ENCODE data around the gene PRKAG2. TPM values are rescaled to one million over a fixed set of nuclear protein-coding genes. Genes with fewer than 3 reads are reported as not detected.
A peak's percentile ranks its signal among the peaks of the same experiment; 100 is the strongest.
"Not testable (repeated sequence)": the region's sequence is repeated elsewhere in the genome, so short reads cannot be mapped to it uniquely, and the experiment has no call there.

PRKAG2 gene
- total and polyA plus RNA-seq, 8 donors: 7.4 to 16.7 (median 9.2) TPM

DNA sequence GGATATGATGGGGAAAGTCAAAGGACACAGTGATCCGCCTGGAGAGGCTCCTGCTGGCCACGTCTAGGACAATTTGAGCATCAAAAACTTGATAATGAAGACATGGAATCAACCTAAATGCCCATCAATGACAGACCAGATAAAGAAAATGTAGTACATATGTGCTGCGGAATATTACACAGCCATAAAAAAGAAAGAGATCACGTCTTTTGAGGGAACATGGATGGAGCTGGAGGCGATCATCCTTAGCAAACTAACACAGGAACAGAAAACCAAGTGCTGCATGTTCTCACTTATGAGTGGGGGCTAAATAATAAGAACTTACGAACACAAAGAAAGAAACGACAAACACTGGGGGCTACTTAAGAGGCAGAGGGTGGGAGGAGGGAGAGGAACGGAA lies 124.9 kb downstream of the PRKAG2 start:
- ATAC-seq: no peak
- TF ChIP-seq, protein P1, sequence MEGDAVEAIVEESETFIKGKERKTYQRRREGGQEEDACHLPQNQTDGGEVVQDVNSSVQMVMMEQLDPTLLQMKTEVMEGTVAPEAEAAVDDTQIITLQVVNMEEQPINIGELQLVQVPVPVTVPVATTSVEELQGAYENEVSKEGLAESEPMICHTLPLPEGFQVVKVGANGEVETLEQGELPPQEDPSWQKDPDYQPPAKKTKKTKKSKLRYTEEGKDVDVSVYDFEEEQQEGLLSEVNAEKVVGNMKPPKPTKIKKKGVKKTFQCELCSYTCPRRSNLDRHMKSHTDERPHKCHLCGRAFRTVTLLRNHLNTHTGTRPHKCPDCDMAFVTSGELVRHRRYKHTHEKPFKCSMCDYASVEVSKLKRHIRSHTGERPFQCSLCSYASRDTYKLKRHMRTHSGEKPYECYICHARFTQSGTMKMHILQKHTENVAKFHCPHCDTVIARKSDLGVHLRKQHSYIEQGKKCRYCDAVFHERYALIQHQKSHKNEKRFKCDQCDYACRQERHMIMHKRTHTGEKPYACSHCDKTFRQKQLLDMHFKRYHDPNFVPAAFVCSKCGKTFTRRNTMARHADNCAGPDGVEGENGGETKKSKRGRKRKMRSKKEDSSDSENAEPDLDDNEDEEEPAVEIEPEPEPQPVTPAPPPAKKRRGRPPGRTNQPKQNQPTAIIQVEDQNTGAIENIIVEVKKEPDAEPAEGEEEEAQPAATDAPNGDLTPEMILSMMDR (IDR thresholded peaks at IDR 0.05): no peak
- H3K27me3 ChIP-seq: no peaks in the 10 kb centered on the region
- intact Hi-C loops (cut with DNase I): loop anchor here in 1 of 3 donors (5.0 to 10.0 kb wide), 2 partner anchors 127 to 180 kb away; no protein-coding TSS in a partner anchor
- no peak overlapping the region for H3K4me3 ChIP-seq
- WGBS, 2 donors: 97% methylated on average over 8 of the region's 8 CpGs
- H3K27ac ChIP-seq: no peak overlapping the region
- no peaks in the 10 kb centered on the region for H3K9me3 ChIP-seq
- FAIRE-seq: no peak
- H3K36me3 ChIP-seq: no peaks in the 10 kb centered on the region
- H3K4me1 ChIP-seq: no peaks in the 10 kb centered on the region
- no peak for DNase-seq

DNA sequence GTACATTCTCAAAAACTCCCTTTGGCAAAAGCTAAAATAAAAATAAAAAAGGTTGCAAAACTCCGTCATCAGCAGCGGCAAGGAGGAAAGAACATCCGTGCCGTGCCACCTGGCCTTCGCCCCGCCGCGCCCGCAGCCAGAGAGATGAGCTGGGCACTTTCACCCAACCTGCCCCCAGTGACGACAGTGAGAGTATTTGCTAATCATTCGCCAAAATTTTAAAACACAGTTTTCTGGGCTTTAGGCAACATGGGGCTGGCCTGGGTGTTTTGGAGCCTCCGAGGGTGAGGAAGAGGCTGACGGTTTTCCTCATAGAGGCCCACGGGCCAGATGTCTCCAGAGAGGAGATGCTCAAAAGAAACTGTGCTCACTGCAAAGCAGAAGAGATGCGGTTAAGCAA lies 128.2 kb downstream of the PRKAG2 start:
- Histone ChIP-seq H3K27ac (no peak overlapping the region), H3K4me3 (no peak overlapping the region), H3K27me3 (no peaks in the 10 kb centered on the region), H3K4me1 (peaks cover 0 to 10% (median 0%) of the 10 kb centered on the region in 3 donors), H3K9me3 (no peaks in the 10 kb centered on the region), H3K36me3 (no peaks in the 10 kb centered on the region)
- FAIRE-seq (no peak), ATAC-seq (no peak), DNase-seq (no peak)
- intact Hi-C loops (cut with DNase I): no loop called here
- TF ChIP-seq, protein P1 (IDR thresholded peaks at IDR 0.05): no peak
- 95 to 96% methylated on average over 15 of the region's 15 CpGs for WGBS, 2 donors

DNA sequence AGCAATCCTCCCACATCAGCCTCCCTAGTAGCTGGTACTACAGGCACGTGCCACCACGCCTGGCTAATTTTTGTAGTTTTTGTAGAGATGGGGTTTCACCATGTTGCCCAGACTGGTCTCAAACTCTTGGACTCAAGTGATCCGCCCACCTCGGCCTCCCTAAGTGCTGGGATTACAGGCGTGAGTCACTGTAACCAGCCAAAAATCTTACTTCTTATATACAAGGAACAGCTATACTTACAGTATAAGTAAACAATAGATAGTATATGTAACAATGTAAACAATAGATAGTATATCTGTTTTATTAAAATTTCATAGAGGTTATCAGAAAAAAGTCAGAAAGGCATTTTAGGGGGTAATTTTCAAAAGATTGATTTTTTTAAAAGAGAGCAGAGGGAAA lies 128.9 kb downstream of the PRKAG2 start:
- H3K4me1 ChIP-seq; H3K27ac ChIP-seq; intact Hi-C loops (cut with DNase I); DNase-seq; ATAC-seq; H3K9me3 ChIP-seq; FAIRE-seq; H3K27me3 ChIP-seq; H3K4me3 ChIP-seq; H3K36me3 ChIP-seq: not testable (repeated sequence)
- 92 to 94% methylated on average over 5 of the region's 5 CpGs for WGBS, 2 donors

DNA sequence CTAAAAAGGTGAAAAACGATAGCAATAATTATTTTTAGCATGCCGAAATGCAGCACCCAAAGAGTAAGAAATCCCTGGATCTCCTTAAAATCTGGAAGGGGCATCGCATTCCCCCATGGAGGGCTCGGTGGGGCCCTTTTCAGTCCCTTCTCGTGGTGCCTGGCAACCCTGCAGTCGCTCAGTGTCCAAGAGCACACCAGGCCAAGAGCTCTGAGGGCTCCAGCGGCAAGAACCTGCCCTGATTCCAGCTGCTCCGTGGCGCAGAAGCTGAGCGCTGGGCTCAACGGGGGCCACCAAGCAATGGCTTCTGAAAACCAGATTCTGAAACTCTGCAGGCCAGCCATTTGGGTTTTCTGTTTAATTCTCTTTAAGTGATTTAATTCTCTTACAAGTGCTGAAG lies 131.2 kb downstream of the PRKAG2 start:
- TF ChIP-seq, protein P1 (IDR thresholded peaks at IDR 0.05): no peak
- 53 to 54% methylated on average over 11 of the region's 11 CpGs for WGBS, 2 donors
- no peaks in the 10 kb centered on the region for H3K36me3 ChIP-seq
- no peaks in the 10 kb centered on the region for H3K27me3 ChIP-seq
- DNase-seq (peak in 1 of 6 donors; percentile 11), ATAC-seq (peak; percentile 39 to 57 (median 50)), FAIRE-seq (no peak)
- H3K4me3 ChIP-seq: peak overlapping the region in 1 of 4 donors; percentile 20
- H3K27ac ChIP-seq: peak overlapping the region in 3 of 4 donors; percentile 19 to 64 (median 25)
- peaks cover 0 to 10% (median 0%) of the 10 kb centered on the region in 3 donors for H3K4me1 ChIP-seq
- no peaks in the 10 kb centered on the region for H3K9me3 ChIP-seq
- intact Hi-C loops (cut with DNase I): no loop called here

DNA sequence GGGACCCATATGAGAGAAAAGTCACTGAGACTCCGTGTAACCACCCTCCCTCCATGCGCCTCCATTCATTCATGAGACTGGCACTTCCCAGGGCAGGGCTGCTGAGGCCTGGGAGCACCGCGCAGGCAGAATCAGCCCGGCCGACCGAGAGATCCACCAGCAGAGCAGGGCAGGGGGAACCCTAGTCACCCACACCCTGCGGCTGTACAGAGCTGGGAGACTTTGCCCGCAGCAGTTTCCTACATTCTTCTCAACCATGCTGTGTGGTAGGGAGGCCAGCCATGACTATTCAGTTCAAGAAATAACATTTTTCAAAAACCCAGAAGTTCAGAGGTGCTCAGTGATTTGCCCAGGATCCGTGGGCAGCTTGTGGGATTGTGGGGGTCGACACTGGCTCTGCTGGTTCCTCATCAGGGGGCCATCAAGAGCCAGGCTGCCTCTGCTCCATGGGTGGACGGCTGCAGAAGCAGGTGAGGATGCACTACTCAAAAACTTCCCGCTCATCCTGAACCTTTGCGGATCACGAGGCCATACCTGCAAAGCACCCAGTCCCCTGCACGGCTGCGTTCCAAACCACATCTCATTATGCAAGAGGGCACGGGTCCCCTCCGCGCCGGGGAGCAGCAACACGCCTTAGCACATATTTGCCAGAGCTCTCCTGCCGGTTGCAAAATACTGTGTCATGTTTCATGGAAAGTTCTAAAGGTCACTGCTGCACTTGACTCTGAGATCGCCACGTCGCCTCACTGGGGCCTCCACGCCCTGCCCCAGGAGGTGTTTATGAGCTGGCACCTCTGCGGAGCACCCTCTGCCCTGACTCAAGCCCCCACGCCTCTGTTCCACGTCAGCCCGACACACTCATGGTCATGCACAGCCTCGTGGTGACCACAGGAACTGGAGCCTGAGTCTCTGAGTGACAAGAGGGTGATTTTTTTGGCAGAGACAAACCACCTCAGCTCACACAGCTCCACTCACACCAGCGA lies 132.0 kb downstream of the PRKAG2 start:
- ATAC-seq (peak; percentile 88 to 92 (median 90)), FAIRE-seq (no peak), DNase-seq (peak; percentile 72 to 89 (median 78))
- Histone ChIP-seq H3K36me3 (no peaks in the 10 kb centered on the region), H3K4me3 (peak overlapping the region in 1 of 4 donors; percentile 20), H3K4me1 (peaks cover 0 to 10% (median 0%) of the 10 kb centered on the region in 3 donors), H3K27me3 (no peaks in the 10 kb centered on the region), H3K9me3 (no peaks in the 10 kb centered on the region), H3K27ac (peak overlapping the region in 3 of 4 donors; percentile 19 to 64 (median 25))
- intact Hi-C loops (cut with DNase I): no loop called here
- WGBS, 2 donors: 44 to 50% methylated on average over 33 of the region's 33 CpGs
- TF ChIP-seq, protein P1 (IDR thresholded peaks at IDR 0.05): peak in 3 of 4 donors; percentile 12 to 29 (median 24)
